ENCODE data around the gene CHST11. TPM values are rescaled to one million over a fixed set of nuclear protein-coding genes. Genes with fewer than 3 reads are reported as not detected.

Gene CHST11
- polyA plus RNA-seq, 1 donor (not counting 4 experiments of a cell fraction or from before 2014, with no cell fraction given): 11.9 TPM

DNA sequence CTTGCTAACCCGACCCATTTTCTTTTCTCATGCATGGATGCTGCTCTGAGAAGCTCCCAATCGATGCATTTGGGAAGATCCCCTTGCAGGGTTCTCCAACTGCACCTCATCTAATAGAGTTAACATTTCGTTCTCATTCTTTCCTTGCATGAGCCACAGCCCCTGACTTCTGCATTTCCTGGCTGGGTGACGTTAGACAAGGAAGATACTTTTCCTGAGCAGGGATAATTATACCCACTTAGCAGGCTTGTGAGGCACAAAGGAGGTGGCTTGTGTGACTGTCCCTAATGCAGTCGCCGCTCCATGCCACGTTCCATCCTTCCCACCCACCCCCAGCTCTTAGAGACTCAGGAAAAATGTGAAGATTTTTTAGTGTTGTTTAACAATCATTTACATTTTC, 195.1 kb downstream of the CHST11 start:
- dilution Hi-C loops (cut with MboI; ENCODE audit: extremely low pct_ligation_motif_present, low sequenced_read_pairs): no loop called here
- no peaks in the 10 kb centered on the region for H4K20me1 ChIP-seq (ENCODE audit: control insufficient read depth, extremely low read depth, insufficient read depth, low read length)
- no peak overlapping the region for H3K4me2 ChIP-seq (ENCODE audit: control insufficient read depth, extremely low read depth, insufficient read depth, low read depth, low read length)
- H3K4me1 ChIP-seq (ENCODE audit: control insufficient read depth, extremely low read depth, insufficient read depth, low read length): no peaks in the 10 kb centered on the region
- H3K27ac ChIP-seq (ENCODE audit: control insufficient read depth, insufficient read depth, low read length): no peak overlapping the region
- no peak overlapping the region for H3K9ac ChIP-seq (ENCODE audit: control insufficient read depth, extremely low read depth, insufficient read depth, low read length)
- no peaks in the 10 kb centered on the region for H3K27me3 ChIP-seq (ENCODE audit: control insufficient read depth, extremely low read depth, insufficient read depth, low read length)
- no peaks in the 10 kb centered on the region for H3K36me3 ChIP-seq (ENCODE audit: control insufficient read depth in 2 of 2, extremely low read depth in 1 of 2, insufficient read depth in 2 of 2, low read length in 2 of 2)
- no peak for DNase-seq (ENCODE audit: low read depth, low spot score)
- TF ChIP-seq, protein P1, sequence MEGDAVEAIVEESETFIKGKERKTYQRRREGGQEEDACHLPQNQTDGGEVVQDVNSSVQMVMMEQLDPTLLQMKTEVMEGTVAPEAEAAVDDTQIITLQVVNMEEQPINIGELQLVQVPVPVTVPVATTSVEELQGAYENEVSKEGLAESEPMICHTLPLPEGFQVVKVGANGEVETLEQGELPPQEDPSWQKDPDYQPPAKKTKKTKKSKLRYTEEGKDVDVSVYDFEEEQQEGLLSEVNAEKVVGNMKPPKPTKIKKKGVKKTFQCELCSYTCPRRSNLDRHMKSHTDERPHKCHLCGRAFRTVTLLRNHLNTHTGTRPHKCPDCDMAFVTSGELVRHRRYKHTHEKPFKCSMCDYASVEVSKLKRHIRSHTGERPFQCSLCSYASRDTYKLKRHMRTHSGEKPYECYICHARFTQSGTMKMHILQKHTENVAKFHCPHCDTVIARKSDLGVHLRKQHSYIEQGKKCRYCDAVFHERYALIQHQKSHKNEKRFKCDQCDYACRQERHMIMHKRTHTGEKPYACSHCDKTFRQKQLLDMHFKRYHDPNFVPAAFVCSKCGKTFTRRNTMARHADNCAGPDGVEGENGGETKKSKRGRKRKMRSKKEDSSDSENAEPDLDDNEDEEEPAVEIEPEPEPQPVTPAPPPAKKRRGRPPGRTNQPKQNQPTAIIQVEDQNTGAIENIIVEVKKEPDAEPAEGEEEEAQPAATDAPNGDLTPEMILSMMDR (optimal IDR thresholded peaks at IDR 0.05 in 1 of 3, IDR thresholded peaks at IDR 0.05 in 1 of 3, conservative IDR thresholded peaks at IDR 0.05 in 1 of 3; ENCODE audit: extremely low read depth in 1 of 3, insufficient read depth in 2 of 3, low read length in 3 of 3): no peak
- TF ChIP-seq EZH2 (IDR thresholded peaks at IDR 0.05; ENCODE audit: low read length): no peak
- no peaks in the 10 kb centered on the region for H3K9me3 ChIP-seq (ENCODE audit: control insufficient read depth, low read depth, low read length)
- H3K4me3 ChIP-seq (ENCODE audit: control insufficient read depth in 2 of 3, extremely low read depth in 1 of 3, insufficient read depth in 2 of 3, low read depth in 1 of 3, low read length in 3 of 3): no peak overlapping the region
- FAIRE-seq: no peak
- H3K79me2 ChIP-seq (ENCODE audit: control insufficient read depth, insufficient read depth, low read length): no peaks in the 10 kb centered on the region
- no peaks in the 10 kb centered on the region for H3K9me1 ChIP-seq (ENCODE audit: control insufficient read depth, extremely low read depth, insufficient read depth, low read length)
- H2AFZ ChIP-seq (ENCODE audit: control insufficient read depth, low read length): no peak overlapping the region

DNA sequence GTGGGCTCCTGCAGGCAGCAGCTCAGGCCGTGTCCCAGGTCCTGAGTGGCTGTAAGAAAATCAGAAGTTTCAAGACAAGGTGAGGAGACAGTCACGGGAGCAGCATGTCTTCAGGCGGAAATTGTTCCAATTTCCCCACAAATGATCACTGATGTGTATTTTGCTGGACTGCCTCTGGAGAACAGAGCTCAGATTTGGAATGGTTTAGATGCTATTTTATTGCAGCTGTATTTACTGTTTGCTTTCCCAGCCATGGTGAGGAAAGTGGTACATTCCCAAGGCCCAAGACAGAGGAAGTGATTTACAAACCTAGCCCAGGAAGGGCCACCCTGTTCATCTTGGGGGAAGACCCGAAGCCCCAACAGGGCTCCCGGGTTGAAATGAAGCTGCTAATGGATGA, 195.6 kb downstream of the CHST11 start:
- no peaks in the 10 kb centered on the region for H3K36me3 ChIP-seq (ENCODE audit: control insufficient read depth in 2 of 2, extremely low read depth in 1 of 2, insufficient read depth in 2 of 2, low read length in 2 of 2)
- H3K4me2 ChIP-seq (ENCODE audit: control insufficient read depth, extremely low read depth, insufficient read depth, low read depth, low read length): no peak overlapping the region
- no peak for FAIRE-seq
- peaks cover 2% of the 10 kb centered on the region for H3K9me1 ChIP-seq (ENCODE audit: control insufficient read depth, extremely low read depth, insufficient read depth, low read length)
- H3K79me2 ChIP-seq (ENCODE audit: control insufficient read depth, insufficient read depth, low read length): no peaks in the 10 kb centered on the region
- no peaks in the 10 kb centered on the region for H4K20me1 ChIP-seq (ENCODE audit: control insufficient read depth, extremely low read depth, insufficient read depth, low read length)
- no peak overlapping the region for H3K27ac ChIP-seq (ENCODE audit: control insufficient read depth, insufficient read depth, low read length)
- no peaks in the 10 kb centered on the region for H3K9me3 ChIP-seq (ENCODE audit: control insufficient read depth, low read depth, low read length)
- H3K4me3 ChIP-seq (ENCODE audit: control insufficient read depth in 2 of 3, extremely low read depth in 1 of 3, insufficient read depth in 2 of 3, low read depth in 1 of 3, low read length in 3 of 3): no peak overlapping the region
- dilution Hi-C loops (cut with MboI; ENCODE audit: extremely low pct_ligation_motif_present, low sequenced_read_pairs): no loop called here
- H2AFZ ChIP-seq (ENCODE audit: control insufficient read depth, low read length): no peak overlapping the region
- no peak for TF ChIP-seq EZH2 (IDR thresholded peaks at IDR 0.05; ENCODE audit: low read length)
- TF ChIP-seq, protein P1 (optimal IDR thresholded peaks at IDR 0.05 in 1 of 3, IDR thresholded peaks at IDR 0.05 in 1 of 3, conservative IDR thresholded peaks at IDR 0.05 in 1 of 3; ENCODE audit: extremely low read depth in 1 of 3, insufficient read depth in 2 of 3, low read length in 3 of 3): no peak
- H3K27me3 ChIP-seq (ENCODE audit: control insufficient read depth, extremely low read depth, insufficient read depth, low read length): no peaks in the 10 kb centered on the region
- no peak for DNase-seq (ENCODE audit: low read depth, low spot score)
- no peaks in the 10 kb centered on the region for H3K4me1 ChIP-seq (ENCODE audit: control insufficient read depth, extremely low read depth, insufficient read depth, low read length)
- H3K9ac ChIP-seq (ENCODE audit: control insufficient read depth, extremely low read depth, insufficient read depth, low read length): no peak overlapping the region
